Measurements from ENCODE around the gene EGFLAM.

GRCh38 chr5:38307845-38308244 lies 49.5 kb downstream of the EGFLAM start:
- TF ChIP-seq ZNF143 (CRISPR knock-in tag; IDR thresholded peaks at IDR 0.05) (no peak), RAD21 (CRISPR knock-in tag; conservative IDR thresholded peaks at IDR 0.05 in 1 of 2, IDR thresholded peaks at IDR 0.05 in 1 of 2) (no peak), GABPA (tag; conservative IDR thresholded peaks at IDR 0.05; ENCODE audit: low read depth) (no peak), E2F6 (IDR thresholded peaks at IDR 0.05; ENCODE audit: borderline replicate concordance in 1 of 2, extremely low read depth in 1 of 2, insufficient read depth in 1 of 2, insufficient read length in 1 of 2, low read depth in 1 of 2, low read length in 1 of 2, poor library complexity in 1 of 2, severe bottlenecking in 1 of 2) (no peak), GTF2F1 (IDR thresholded peaks at IDR 0.05; ENCODE audit: low read depth, low read length) (no peak), KLF13 (tag; IDR thresholded peaks at IDR 0.05; ENCODE audit: borderline replicate concordance, low read depth) (no peak), ATF3 (IDR thresholded peaks at IDR 0.05) (no peak), ATF3 (CRISPR knock-in tag; conservative IDR thresholded peaks at IDR 0.05) (no peak), EGR1 (conservative IDR thresholded peaks at IDR 0.05) (no peak), KDM1A (IDR thresholded peaks at IDR 0.05) (no peak), SMARCA5 (IDR thresholded peaks at IDR 0.05) (no peak), SLC30A9 (CRISPR knock-in tag; IDR thresholded peaks at IDR 0.05) (no peak), GATA2 (CRISPR knock-in tag; IDR thresholded peaks at IDR 0.05) (no peak)
- TF ChIP-seq, protein P1, sequence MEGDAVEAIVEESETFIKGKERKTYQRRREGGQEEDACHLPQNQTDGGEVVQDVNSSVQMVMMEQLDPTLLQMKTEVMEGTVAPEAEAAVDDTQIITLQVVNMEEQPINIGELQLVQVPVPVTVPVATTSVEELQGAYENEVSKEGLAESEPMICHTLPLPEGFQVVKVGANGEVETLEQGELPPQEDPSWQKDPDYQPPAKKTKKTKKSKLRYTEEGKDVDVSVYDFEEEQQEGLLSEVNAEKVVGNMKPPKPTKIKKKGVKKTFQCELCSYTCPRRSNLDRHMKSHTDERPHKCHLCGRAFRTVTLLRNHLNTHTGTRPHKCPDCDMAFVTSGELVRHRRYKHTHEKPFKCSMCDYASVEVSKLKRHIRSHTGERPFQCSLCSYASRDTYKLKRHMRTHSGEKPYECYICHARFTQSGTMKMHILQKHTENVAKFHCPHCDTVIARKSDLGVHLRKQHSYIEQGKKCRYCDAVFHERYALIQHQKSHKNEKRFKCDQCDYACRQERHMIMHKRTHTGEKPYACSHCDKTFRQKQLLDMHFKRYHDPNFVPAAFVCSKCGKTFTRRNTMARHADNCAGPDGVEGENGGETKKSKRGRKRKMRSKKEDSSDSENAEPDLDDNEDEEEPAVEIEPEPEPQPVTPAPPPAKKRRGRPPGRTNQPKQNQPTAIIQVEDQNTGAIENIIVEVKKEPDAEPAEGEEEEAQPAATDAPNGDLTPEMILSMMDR (IDR thresholded peaks at IDR 0.05 in 2 of 3, conservative IDR thresholded peaks at IDR 0.05 in 1 of 3; ENCODE audit: insufficient read depth in 2 of 3, low read depth in 1 of 3, low read length in 3 of 3), result no peak

Data from K562 (cell line).